Activated CD4-positive, CD25-positive, alpha-beta regulatory T cell treated with anti-CD3 and anti-CD28 coated beads, Interleukin-2, amount 50 U/mL, for 16 hours (primary cell): ENCODE data around the gene HNRNPM.
"Not testable (repeated sequence)": the region's sequence is repeated elsewhere in the genome, so short reads cannot be mapped to it uniquely, and the experiment has no call there.

Experiments
- DNase-seq: peaks from one replicate; pipeline ENCODE4 v3.0.0-alpha.2; 2020; ENCODE audit warnings: low read depth, low spot score

Gene HNRNPM

GRCh38 chr19:8444677-8445487, at the start of gene HNRNPM:
TSS of gene HNRNPM (plus strand) at chr19:8444975. CDS start at chr19:8444999, 24 bp downstream.
- peak; percentile 100 for DNase-seq

GRCh38 chr19:8395621-8396082, 49.1 kb upstream of the HNRNPM start:
- DNase-seq = no peak

GRCh38 chr19:8396185-8396562, 48.6 kb upstream of the HNRNPM start:
- no peak for DNase-seq

DNA sequence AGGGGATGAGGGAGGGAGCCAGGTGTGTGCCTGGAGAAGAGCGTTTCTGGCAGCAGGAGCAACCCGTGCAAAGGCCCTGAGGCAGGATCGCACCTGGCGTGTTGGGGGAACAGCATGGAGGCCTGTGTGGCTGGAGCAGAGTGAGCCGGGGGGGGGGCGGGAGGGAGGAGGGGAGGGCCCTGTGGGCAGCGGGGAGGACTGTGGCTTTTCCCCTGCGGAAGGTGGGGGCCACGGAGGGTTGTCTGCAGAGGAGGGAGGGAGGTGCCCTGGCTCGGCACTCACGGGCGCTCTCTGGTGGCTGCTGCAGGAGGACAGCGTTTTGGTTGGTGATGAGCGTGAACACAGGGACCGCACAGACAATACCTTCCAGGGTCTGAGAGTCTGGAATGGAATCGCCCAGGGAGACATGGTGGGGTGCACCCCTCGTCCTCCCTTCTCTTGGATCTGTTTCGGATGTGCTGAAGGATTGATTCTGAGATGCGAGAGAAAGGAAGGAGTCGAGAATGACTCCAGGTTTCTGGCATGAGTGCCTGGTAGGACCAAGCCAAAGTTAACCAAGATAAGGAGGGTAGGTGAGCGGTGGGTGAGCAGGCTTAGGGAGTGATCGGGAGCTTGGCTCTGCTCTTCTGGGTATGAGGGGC, 48.1 kb upstream of the HNRNPM start:
- DNase-seq = peak; percentile 23

- no peak for DNase-seq
These were observed 47.5 kb upstream of the HNRNPM start for GRCh38 chr19:8397271-8397670.

- DNase-seq = no peak
These were observed 46.9 kb upstream of the HNRNPM start for GRCh38 chr19:8397746-8398310.

DNA sequence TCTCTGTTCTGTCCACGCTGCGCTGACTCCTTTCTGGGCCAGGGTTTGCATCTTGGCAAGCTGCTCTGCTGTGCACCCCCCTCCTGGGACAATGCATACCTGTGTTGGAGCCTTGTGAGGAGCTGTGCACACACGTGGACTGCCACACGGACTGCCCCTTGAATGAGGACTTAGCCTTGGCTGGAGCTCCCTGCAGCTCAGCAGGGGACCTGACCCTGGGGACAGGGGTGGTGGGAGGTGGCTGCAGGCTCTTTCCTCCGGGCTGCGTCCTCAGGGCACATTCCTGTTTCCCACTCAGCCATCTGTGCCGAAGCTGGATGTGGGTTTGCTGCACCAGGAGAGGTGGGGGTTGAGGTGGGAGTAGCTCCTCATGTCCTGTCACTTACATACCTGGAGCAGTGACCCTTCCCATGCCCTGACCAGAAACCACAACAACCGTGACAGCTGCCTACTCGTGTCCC, 46.4 kb upstream of the HNRNPM start:
- no peak for DNase-seq

DNA sequence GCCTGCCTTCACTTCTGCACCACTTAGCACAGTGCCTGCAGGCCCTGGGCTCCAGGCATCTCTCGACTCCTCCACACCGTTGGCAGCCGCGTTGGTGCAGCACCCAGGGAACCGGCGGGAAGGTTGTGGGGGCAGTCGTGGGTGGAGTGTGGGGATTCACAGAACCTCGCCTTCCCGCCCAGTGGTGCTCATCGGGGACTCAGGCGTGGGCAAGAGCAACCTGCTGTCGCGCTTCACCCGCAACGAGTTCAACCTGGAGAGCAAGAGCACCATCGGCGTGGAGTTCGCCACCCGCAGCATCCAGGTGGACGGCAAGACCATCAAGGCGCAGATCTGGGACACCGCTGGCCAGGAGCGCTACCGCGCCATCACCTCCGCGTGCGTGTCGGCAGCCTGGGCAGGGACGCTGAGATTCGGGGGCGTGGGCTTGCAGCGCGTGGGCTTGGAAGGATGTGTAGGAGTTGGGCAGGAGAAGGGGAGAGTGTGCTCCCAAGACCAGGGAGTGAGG, 45.0 kb upstream of the HNRNPM start:
- no peak for DNase-seq

GRCh38 chr19:8401981-8402411, 42.8 kb upstream of the HNRNPM start:
- no peak for DNase-seq

DNA sequence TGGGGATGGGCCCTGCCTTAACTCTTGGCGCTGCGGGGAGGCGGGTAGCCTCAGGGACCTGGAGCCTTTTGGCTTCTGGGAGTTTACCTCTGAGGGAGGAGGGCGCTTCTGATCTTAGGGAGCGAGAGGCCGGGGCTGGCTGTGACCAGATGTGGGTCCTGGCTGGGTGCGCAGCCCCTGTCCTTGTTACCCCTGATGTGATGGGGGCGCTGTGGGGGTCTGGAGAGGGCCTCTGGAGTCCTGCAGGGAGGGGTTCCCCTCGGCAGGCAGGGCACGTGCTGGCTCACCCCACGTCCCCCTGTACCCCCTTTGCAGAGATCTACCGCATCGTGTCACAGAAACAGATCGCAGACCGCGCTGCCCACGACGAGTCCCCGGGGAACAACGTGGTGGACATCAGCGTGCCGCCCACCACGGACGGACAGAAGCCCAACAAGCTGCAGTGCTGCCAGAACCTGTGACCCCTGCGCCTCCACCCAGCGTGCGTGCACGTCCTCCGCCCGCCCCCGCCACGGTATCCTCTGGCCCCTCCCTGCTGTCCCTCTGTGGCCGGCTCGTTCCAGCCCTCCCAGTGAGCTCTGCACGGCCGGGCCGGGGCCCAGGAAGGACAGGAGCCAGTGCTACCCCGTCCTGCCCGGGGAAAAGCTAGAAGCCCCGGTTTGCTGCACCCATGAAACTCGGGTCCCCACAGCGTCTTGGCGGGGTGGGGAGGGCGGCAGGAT, 41.5 kb upstream of the HNRNPM start:
- DNase-seq = no peak

DNA sequence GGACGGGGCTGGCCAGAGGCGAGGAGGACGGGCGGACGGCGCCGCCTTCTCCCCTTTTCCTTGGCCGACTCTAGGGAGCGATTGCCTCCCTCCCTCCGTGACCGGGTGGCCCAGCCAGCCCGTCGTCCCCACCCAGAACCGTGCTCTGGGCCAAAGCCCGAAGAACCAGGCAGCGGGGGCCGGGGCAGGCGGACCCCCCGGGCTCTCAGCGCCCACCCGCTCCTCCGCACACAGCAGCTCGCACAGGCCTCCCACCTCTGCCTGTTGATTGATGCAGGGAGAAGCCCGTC, 41.0 kb upstream of the HNRNPM start:
- no peak for DNase-seq

- DNase-seq = no peak
These were observed 40.2 kb upstream of the HNRNPM start for GRCh38 chr19:8404391-8405151.

DNA sequence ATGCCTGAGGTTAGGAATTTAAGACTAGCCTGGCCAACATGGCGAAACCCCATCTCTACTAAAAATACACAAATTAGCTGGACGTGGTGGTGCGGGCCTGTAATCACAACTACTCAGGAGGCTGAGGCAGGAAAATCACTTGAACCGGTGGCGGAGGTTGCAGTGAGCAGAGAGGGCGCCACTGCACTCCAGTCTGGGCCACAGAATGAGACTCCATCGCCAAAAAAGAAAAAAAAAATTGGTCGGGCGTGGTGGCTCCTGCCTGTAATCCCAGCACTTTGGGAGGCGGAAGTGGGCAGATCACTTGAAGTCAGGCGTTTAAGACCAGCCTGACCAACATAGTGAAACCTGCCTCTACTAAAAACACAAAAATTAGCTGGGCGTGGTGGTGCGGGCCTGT, 34.1 kb upstream of the HNRNPM start:
- DNase-seq = not testable (repeated sequence)

DNA sequence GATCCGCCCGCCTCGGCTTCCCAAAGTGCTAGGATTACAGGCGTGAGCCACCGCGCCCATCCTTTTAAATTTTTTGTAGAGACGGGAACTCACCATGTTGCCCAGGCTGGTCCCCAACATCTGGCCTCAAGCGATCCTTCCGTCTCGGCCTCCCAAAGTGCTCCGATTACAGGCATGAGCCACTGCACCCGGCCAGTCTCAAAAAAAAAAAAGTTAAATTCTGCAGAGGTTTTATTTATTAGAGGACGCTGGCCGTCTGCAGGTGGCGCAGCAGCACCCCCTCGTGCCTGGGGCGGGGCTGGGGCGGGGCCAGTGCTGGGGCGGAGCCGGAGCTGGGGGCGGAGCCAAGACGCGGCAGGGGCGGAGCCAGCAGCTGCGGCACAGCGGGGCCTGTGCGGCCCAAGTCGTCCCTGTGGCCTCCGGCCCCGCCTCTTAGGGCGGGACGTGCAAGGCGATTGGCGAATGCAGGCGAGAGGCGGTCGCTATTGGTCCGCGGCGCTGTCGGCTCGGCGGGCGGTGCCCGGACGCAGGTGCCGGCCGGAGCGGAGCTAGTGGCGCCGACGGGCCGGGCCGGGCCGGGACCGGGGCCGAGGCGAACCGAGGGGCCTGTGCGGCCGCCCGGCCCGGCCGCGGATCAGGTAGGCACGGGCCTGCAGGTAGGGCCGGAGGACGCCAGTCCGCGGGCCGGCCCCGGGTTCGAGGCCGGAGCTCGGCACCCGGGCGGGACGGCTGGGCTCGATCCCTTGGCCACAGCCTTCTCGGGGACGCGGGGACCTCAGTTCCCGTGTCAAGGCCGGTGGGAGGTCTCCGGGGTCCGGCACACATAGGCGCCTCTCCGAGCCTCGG, 31.8 kb upstream of the HNRNPM start, which contains the start of gene MARCHF2:
Gene MARCHF2 (plus strand): TSS at position 523 of the 846 bp plus-strand sequence. CDS start 8,536 bp downstream, outside the sequence.
- peak; percentile 90 for DNase-seq

- DNase-seq = no peak
These were observed 31.2 kb upstream of the HNRNPM start for GRCh38 chr19:8413629-8413995.

DNA sequence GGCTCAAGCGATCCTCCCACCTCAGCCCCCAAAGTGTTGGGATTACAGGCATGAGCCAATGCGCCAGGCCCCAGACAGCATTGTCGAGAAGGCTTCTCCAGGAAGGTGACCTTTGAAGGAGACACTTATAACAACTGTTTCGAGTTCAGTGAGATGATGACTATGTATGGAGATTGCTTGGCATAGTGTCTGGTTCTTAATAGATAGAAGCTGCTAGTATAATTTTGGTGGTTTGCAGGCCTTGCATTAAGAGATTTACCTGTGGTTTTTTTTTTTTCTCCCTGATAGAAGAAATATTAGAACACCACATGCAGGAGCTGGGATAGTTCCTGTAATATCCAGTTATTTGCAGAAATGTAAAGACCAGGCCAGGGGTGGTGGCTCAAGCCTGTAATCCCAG, 28.0 kb upstream of the HNRNPM start:
- no peak for DNase-seq

DNA sequence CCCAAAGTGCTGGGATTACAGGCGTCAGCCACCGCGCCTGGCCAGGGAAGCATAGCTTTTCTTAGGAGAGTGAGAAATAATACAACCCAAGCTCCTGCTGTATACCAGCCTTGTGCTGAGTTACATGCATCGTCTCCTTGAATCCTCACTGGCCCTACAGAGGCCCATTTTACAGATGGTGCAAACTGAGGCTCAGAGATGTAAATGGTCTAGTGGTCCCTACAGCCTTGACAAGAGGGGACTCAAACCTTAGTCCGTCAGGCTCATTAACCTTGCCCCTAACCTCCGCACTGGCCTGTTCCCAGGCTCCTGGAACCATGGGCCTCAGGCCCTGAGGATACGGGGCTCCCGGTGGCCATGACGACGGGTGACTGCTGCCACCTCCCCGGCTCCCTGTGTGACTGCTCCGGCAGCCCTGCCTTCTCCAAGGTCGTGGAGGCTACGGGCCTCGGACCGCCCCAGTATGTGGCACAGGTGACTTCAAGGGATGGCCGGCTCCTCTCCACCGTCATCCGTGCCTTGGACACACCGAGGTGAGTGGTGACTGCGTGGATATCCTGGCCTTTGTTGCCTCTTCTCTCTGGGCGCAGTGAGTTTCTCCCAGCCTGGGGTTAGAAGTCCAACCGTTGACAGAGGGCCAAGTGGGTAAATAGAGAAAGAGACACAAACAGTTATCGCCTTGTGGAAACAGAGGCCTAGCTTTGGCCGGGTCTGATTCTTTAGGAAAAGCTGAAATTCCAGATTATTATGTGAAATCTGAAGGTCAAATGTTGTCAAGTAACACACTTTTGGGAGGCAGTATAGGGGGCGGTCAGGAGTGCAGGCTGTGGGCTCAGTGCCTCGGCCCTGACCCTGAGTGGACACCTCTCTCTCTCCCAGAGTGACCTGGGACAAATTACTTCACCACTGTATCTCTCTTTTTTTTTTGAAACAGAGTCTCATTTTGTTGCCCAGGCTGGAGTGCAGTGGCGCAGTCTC, 23.0 kb upstream of the HNRNPM start:
- no peak for DNase-seq

DNA sequence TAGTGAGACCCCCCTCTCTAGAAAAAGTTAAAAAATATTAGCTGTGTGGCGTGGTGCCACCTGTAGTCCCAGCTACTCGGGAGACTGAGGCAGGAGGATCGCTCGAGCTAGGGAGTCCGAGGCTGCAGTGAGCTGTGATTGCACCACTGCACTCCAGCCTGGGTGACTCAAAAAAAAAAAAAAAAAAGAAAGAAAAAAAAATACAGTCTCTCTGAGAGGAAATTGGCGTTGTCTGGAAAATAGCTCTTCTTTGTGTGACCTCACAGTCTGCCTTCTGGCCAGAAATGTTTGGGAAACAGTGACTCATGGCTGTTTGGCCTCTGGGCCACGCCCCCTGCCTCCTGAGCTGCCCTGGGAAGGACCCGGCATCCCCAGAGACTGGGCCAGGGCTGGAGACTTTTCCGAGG, 21.0 kb upstream of the HNRNPM start:
- no peak for DNase-seq

GRCh38 chr19:8425331-8425730, 19.4 kb upstream of the HNRNPM start:
- DNase-seq = not testable (repeated sequence)
